A549 (cell line): ENCODE measurements around the gene PIP4K2A. TPM values are rescaled to one million over a fixed set of nuclear protein-coding genes. Genes with fewer than 3 reads are reported as not detected.

ENCODE experiments used
- ATAC-seq, 2 experiments: fragments of 200-7000 bp in 1 of 2; fragments of >200 bp in 1 of 2; cut with Nextera tagmentation in 1 of 2; cut with Tn5 transposase in 1 of 2; 3 replicates each; pipeline versions ENCODE4 v1.8.0 to v1.9.1; 2018 to 2020; ENCODE audit warnings: mild to moderate bottlenecking in 1 of 2, moderate library complexity in 1 of 2
- CTCF ChIA-PET: fragments of 300-600 bp; sonication (Branson Sonifier 250); formaldehyde crosslinking; extraction: SDS; loops from one replicate; lab custom pipeline; 2021; ENCODE audit warnings: antibody characterized with exemption, inconsistent platforms; lab: Yijun Ruan, JAX
- POLR2A ChIA-PET: fragments of 350-600 bp; formaldehyde crosslinking; extraction: SDS; loops from one replicate; lab custom pipeline; 2021; ENCODE audit warnings: antibody characterized with exemption, inconsistent platforms; lab: Yijun Ruan, JAX
- DNase-seq, 2 experiments: peaks; one replicate each; pipeline versions ENCODE4 v3.0.0 to v3.0.0-alpha.2; 2011 to 2016; ENCODE audit warnings: low read depth in 1 of 2, low spot score in 1 of 2
- FAIRE-seq: peaks from 2 replicates; lab custom pipeline; 2011; peaks lifted over from hg19 to GRCh38; lab: Jason Lieb, UNC
- H3K27ac ChIP-seq, 2 experiments: fragments of >200 bp; sonication (Bioruptor Twin); formaldehyde crosslinking; 3 replicates each; pipeline ENCODE4 v1.5.1; 2016 to 2017
- H3K4me1 ChIP-seq: fragments of >200 bp; sonication (Bioruptor Twin); formaldehyde crosslinking; 3 replicates; pipeline ENCODE4 v1.6.1; 2016
- H3K4me2 ChIP-seq: fragments of >200 bp; sonication (Bioruptor Twin); formaldehyde crosslinking; 3 replicates; pipeline ENCODE4 v1.6.1; 2016
- H3K4me3 ChIP-seq: fragments of >200 bp; sonication (Bioruptor Twin); formaldehyde crosslinking; 3 replicates; pipeline ENCODE4 v1.5.1; 2016
- H3K9me3 ChIP-seq: fragments of >200 bp; sonication (Bioruptor Twin); formaldehyde crosslinking; 3 replicates; pipeline ENCODE4 v1.6.1; 2016
- BHLHE40 ChIP-seq: IDR thresholded peaks from 2 replicates; pipeline ENCODE4 v1.6.1; 2012; ENCODE audit warnings: low read depth, low read length, inconsistent platforms
- CHD4 ChIP-seq: fragments of 200-600 bp; sonication (generic); IDR thresholded peaks from 2 replicates; pipeline ENCODE4 v1.6.1; 2016; ENCODE audit warnings: antibody characterized with exemption, mild to moderate bottlenecking, borderline replicate concordance
- EHF ChIP-seq: fragments of 250-450 bp; sonication (Bioruptor Pico); IDR thresholded peaks from 2 replicates; pipeline ENCODE4 v1.5.0; 2020; ENCODE audit warnings: mild to moderate bottlenecking
- EHMT2 ChIP-seq: fragments of 200-600 bp; sonication (generic); IDR thresholded peaks from 2 replicates; pipeline ENCODE4 v1.6.1; 2016; ENCODE audit warnings: antibody characterized with exemption, low read depth, mild to moderate bottlenecking, moderate library complexity
- EP300 ChIP-seq, 2 experiments: fragments of >200 bp; sonication (Bioruptor Twin); formaldehyde crosslinking; IDR thresholded peaks; 2 replicates in 1 of 2; 3 replicates in 1 of 2; pipeline ENCODE4 v1.6.1; 2016 to 2017
- ESRRA ChIP-seq: fragments of 150-350 bp; IDR thresholded peaks from 2 replicates; pipeline ENCODE4 v1.6.1; 2014; ENCODE audit warnings: mild to moderate bottlenecking, low read length, borderline replicate concordance
- FOXS1 ChIP-seq: fragments of 250-450 bp; sonication (Bioruptor Pico); IDR thresholded peaks from 2 replicates; pipeline ENCODE4 v1.5.0; 2020; ENCODE audit warnings: mild to moderate bottlenecking, moderate library complexity
- HEYL ChIP-seq: fragments of 250-450 bp; sonication (Bioruptor Pico); IDR thresholded peaks from 2 replicates; pipeline ENCODE4 v1.8.0; 2021; ENCODE audit warnings: mild to moderate bottlenecking, moderate library complexity
- HOXB13 ChIP-seq: fragments of 250-450 bp; sonication (Bioruptor Pico); IDR thresholded peaks from 2 replicates; pipeline ENCODE4 v1.5.0; 2020; ENCODE audit warnings: low read depth, mild to moderate bottlenecking, moderate library complexity
- JUN ChIP-seq, 2 experiments: fragments of >200 bp; sonication (Bioruptor Twin); formaldehyde crosslinking; IDR thresholded peaks; 2 replicates in 1 of 2; 3 replicates in 1 of 2; pipeline ENCODE4 v1.6.1; 2016 to 2017
- JUNB ChIP-seq: fragments of >200 bp; sonication (Bioruptor Twin); formaldehyde crosslinking; IDR thresholded peaks from 2 replicates; pipeline ENCODE4 v1.6.1; 2016
- KDM1A ChIP-seq: fragments of 200-600 bp; sonication (generic); IDR thresholded peaks from 2 replicates; pipeline ENCODE4 v1.6.1; 2016; ENCODE audit warnings: low read depth, mild to moderate bottlenecking
- MAFK ChIP-seq: fragments of 450-650 bp; IDR thresholded peaks from 2 replicates; pipeline ENCODE4 v1.6.1; 2014; ENCODE audit not compliant: partially characterized antibody
- PHF8 ChIP-seq: fragments of 200-600 bp; sonication (generic); IDR thresholded peaks from 2 replicates; pipeline ENCODE4 v1.6.1; 2016; ENCODE audit warnings: low read depth, mild to moderate bottlenecking, antibody characterized with exemption, moderate library complexity, borderline replicate concordance
- POLR2A ChIP-seq: IDR thresholded peaks from 2 replicates; pipeline ENCODE4 v1.6.1; 2012; ENCODE audit warnings: mild to moderate bottlenecking, low read length
- POLR2AphosphoS2 ChIP-seq: conservative IDR thresholded peaks from 2 replicates; pipeline ENCODE4 v1.6.1; 2012; ENCODE audit warnings: low read length, improper control_type of control experiment, inconsistent platforms
- RFX5 ChIP-seq: fragments of 450-650 bp; IDR thresholded peaks from 2 replicates; pipeline ENCODE4 v1.7.1; 2014; ENCODE audit warnings: antibody characterized with exemption, mild to moderate bottlenecking, moderate library complexity
- SMC3 ChIP-seq: fragments of >200 bp; sonication (Bioruptor Twin); formaldehyde crosslinking; IDR thresholded peaks from 3 replicates; pipeline ENCODE4 v1.6.1; 2018; ENCODE audit warnings: inconsistent platforms
- SREBF2 ChIP-seq: fragments of 450-650 bp; IDR thresholded peaks from 2 replicates; pipeline ENCODE4 v1.6.1; 2014; ENCODE audit warnings: mild to moderate bottlenecking, moderate library complexity
- TFCP2L1 ChIP-seq: fragments of 250-450 bp; sonication (Bioruptor Pico); IDR thresholded peaks from 2 replicates; pipeline ENCODE4 v1.5.0; 2021; ENCODE audit warnings: mild to moderate bottlenecking
- TP53 ChIP-seq: fragments of 250-450 bp; sonication (Bioruptor Pico); IDR thresholded peaks from 2 replicates; pipeline ENCODE4 v1.5.0; 2021; ENCODE audit warnings: mild to moderate bottlenecking, moderate library complexity
- ZC3H11A ChIP-seq: fragments of 450-650 bp; IDR thresholded peaks from 2 replicates; pipeline ENCODE4 v1.6.1; 2014; ENCODE audit warnings: antibody characterized with exemption, mild to moderate bottlenecking
- ZSCAN20 ChIP-seq: fragments of 250-450 bp; sonication (Bioruptor Pico); IDR thresholded peaks from 2 replicates; pipeline ENCODE4 v1.8.0; 2022; ENCODE audit warnings: mild to moderate bottlenecking, moderate library complexity
- WGBS: methylation state at CpG from one replicate; pipeline ENCODE4 v1.1.6; 2017; ENCODE audit errors: missing lambda C conversion rate; 5-methylcytosine and 5-hydroxymethylcytosine counted together
- polyA plus RNA-seq, 4 experiments: library from polyadenylated mRNA; depleted of rRNA in 3 of 4; stranded (reverse); fragments of >200 nt; fragmentation: RNase III in 1 of 4; extraction: RNeasy Plus Mini Kit Qiagen cat#74134 plus additional on column Dnase treatment in 1 of 4; gene quantifications; 2 replicates in 3 of 4; 3 replicates in 1 of 4; pipeline ENCODE4 v1.2.3, GENCODE V29; 2011 to 2017
- TF ChIP-seq, protein P1 (sequence below): fragments of 250-450 bp; sonication (Bioruptor Pico); IDR thresholded peaks from 2 replicates; pipeline ENCODE4 v1.5.0; 2020; ENCODE audit warnings: low read depth, mild to moderate bottlenecking, moderate library complexity
- TF ChIP-seq, protein P2 (sequence below): fragments of 450-650 bp; IDR thresholded peaks from 2 replicates; pipeline ENCODE4 v1.6.1; 2014; ENCODE audit warnings: antibody characterized with exemption
- TF ChIP-seq, protein P3 (sequence below): fragments of >200 bp; sonication (Bioruptor Twin); formaldehyde crosslinking; IDR thresholded peaks from 3 replicates; pipeline ENCODE4 v1.5.1; 2016
- TF ChIP-seq, protein P4 (sequence below): fragments of 250-450 bp; sonication (Bioruptor Pico); IDR thresholded peaks from 2 replicates; pipeline ENCODE4 v1.5.0; 2021; ENCODE audit warnings: mild to moderate bottlenecking, moderate library complexity, borderline replicate concordance
- TF ChIP-seq, protein P5 (sequence below): fragments of >200 bp; sonication (Bioruptor Twin); formaldehyde crosslinking; IDR thresholded peaks from 2 replicates; pipeline ENCODE4 v1.6.1; 2016
- TF ChIP-seq, protein P6 (sequence below): IDR thresholded peaks from 2 replicates; pipeline ENCODE4 v1.6.1; 2012

PIP4K2A gene
- polyA plus RNA-seq, 2 of the 4 experiments (the other 2 are of a cell fraction): 23.1 to 24.0 TPM

DNA sequence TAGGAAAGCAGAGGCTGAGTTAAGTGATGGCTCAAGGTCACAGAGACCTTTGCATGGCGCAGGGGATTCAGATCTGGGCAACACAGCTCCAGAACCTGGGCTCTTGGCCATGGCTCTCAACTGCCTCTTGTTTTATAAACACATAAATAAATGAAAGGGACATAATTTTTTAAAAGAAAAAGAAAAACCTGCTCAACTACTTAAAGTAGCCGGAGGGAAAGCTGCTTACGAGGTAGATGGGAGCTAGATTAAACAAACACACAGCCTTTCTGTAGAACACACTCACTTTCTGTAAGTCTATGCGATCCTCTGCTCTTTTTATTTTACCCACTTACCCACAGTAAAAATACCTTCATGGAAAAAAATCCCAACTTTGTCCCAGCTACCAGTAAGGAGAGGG, 81.3 kb downstream of the PIP4K2A start:
- Histone ChIP-seq H3K27ac (no peak overlapping the region), H3K4me2 (no peak overlapping the region), H3K9me3 (no peaks in the 10 kb centered on the region), H3K4me3 (no peak overlapping the region), H3K4me1 (peaks cover 8% of the 10 kb centered on the region; the same call in 1 of the 3 replicates)
- ChIA-PET CTCF (no interaction called here), POLR2A (no interaction called here)
- WGBS: 94% methylated on average over 4 of the region's 4 CpGs
- no peak for TF ChIP-seq CHD4
- TF ChIP-seq SMC3: no peak
- TF ChIP-seq, protein P1, sequence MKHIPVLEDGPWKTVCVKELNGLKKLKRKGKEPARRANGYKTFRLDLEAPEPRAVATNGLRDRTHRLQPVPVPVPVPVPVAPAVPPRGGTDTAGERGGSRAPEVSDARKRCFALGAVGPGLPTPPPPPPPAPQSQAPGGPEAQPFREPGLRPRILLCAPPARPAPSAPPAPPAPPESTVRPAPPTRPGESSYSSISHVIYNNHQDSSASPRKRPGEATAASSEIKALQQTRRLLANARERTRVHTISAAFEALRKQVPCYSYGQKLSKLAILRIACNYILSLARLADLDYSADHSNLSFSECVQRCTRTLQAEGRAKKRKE (CRISPR knock-in tag): no peak
- TF ChIP-seq POLR2A: no peak
- no peak for TF ChIP-seq BHLHE40
- TF ChIP-seq, protein P2, sequence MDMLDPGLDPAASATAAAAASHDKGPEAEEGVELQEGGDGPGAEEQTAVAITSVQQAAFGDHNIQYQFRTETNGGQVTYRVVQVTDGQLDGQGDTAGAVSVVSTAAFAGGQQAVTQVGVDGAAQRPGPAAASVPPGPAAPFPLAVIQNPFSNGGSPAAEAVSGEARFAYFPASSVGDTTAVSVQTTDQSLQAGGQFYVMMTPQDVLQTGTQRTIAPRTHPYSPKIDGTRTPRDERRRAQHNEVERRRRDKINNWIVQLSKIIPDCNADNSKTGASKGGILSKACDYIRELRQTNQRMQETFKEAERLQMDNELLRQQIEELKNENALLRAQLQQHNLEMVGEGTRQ: no peak
- no peak for TF ChIP-seq TFCP2L1 (CRISPR knock-in tag)
- TF ChIP-seq KDM1A: no peak
- TF ChIP-seq JUNB: no peak
- no peak for TF ChIP-seq TP53 (CRISPR knock-in tag)
- no peak for TF ChIP-seq ZC3H11A
- no peak for TF ChIP-seq JUN (IDR thresholded peaks at IDR 0.05)
- no peak for TF ChIP-seq RFX5
- TF ChIP-seq PHF8: no peak
- FAIRE-seq (no peak), ATAC-seq (no peak), DNase-seq (no peak)

DNA sequence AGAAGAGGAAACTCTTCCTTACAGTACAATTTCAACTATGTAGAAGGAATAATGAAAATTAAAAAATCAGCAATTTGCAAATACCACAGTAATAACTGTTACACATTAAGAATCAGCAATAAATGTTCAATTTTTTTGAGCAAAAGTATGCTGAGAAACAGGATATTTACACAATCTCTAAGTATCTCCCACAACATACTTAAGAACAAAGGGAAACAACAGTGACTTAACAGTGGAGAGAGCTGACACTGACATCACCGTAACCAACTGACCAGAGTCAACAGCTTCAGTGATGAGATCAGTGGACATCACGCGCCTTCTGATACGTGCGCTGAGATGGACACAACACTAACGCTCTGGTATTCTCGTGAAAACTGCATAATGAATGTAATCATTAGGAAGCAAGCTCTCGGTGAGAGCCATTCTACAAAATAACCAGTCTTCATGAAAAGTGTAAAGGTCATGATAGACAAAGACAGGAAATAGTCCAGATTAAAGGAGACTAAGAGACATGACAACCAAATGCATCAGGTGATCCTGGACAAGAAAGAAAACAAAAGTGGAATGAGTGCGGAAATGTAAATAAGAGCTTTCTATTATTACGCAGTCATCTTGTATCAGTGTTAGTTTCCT, 82.6 kb downstream of the PIP4K2A start:
- POLR2A ChIA-PET: no interaction called here
- WGBS: 92% methylated on average over 10 of the region's 10 CpGs
- ATAC-seq (no peak), FAIRE-seq (no peak), DNase-seq (no peak)
- Histone ChIP-seq H3K27ac (no peak overlapping the region), H3K4me3 (no peak overlapping the region), H3K9me3 (no peaks in the 10 kb centered on the region), H3K4me2 (no peak overlapping the region), H3K4me1 (peaks cover 19% of the 10 kb centered on the region)
- no peak for TF ChIP-seq HOXB13 (CRISPR knock-in tag)
- TF ChIP-seq EHF: no peak
- TF ChIP-seq FOXS1: no peak
- TF ChIP-seq ZSCAN20 (CRISPR knock-in tag): no peak
- TF ChIP-seq CHD4: no peak
- no peak for TF ChIP-seq EHMT2
- TF ChIP-seq, protein P3, sequence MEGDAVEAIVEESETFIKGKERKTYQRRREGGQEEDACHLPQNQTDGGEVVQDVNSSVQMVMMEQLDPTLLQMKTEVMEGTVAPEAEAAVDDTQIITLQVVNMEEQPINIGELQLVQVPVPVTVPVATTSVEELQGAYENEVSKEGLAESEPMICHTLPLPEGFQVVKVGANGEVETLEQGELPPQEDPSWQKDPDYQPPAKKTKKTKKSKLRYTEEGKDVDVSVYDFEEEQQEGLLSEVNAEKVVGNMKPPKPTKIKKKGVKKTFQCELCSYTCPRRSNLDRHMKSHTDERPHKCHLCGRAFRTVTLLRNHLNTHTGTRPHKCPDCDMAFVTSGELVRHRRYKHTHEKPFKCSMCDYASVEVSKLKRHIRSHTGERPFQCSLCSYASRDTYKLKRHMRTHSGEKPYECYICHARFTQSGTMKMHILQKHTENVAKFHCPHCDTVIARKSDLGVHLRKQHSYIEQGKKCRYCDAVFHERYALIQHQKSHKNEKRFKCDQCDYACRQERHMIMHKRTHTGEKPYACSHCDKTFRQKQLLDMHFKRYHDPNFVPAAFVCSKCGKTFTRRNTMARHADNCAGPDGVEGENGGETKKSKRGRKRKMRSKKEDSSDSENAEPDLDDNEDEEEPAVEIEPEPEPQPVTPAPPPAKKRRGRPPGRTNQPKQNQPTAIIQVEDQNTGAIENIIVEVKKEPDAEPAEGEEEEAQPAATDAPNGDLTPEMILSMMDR: no peak
- no peak for TF ChIP-seq HEYL
- TF ChIP-seq MAFK: no peak
- TF ChIP-seq, protein P4, sequence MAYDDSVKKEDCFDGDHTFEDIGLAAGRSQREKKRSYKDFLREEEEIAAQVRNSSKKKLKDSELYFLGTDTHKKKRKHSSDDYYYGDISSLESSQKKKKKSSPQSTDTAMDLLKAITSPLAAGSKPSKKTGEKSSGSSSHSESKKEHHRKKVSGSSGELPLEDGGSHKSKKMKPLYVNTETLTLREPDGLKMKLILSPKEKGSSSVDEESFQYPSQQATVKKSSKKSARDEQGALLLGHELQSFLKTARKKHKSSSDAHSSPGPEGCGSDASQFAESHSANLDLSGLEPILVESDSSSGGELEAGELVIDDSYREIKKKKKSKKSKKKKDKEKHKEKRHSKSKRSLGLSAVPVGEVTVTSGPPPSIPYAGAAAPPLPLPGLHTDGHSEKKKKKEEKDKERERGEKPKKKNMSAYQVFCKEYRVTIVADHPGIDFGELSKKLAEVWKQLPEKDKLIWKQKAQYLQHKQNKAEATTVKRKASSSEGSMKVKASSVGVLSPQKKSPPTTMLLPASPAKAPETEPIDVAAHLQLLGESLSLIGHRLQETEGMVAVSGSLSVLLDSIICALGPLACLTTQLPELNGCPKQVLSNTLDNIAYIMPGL: no peak
- TF ChIP-seq SREBF2: no peak
- TF ChIP-seq, protein P5, sequence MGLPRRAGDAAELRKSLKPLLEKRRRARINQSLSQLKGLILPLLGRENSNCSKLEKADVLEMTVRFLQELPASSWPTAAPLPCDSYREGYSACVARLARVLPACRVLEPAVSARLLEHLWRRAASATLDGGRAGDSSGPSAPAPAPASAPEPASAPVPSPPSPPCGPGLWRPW: no peak
- TF ChIP-seq ESRRA: no peak
- no peak for TF ChIP-seq EP300 (IDR thresholded peaks at IDR 0.05)
- TF ChIP-seq, protein P6, sequence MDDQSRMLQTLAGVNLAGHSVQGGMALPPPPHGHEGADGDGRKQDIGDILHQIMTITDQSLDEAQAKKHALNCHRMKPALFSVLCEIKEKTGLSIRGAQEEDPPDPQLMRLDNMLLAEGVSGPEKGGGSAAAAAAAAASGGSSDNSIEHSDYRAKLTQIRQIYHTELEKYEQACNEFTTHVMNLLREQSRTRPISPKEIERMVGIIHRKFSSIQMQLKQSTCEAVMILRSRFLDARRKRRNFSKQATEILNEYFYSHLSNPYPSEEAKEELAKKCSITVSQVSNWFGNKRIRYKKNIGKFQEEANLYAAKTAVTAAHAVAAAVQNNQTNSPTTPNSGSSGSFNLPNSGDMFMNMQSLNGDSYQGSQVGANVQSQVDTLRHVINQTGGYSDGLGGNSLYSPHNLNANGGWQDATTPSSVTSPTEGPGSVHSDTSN: no peak
- no peak for TF ChIP-seq PHF8
- no peak for TF ChIP-seq POLR2AphosphoS2
- no peak for TF ChIP-seq ZC3H11A
- CTCF ChIA-PET: interaction anchor here (0.5 kb wide), 1 partner anchor 1493 kb away, joined by 3 read pairs; no protein-coding TSS in a partner anchor
